Cerebellar cortex (tissue), 1 donor: ENCODE measurements around the gene FLNA.
A peak's percentile ranks its signal among the peaks of the same experiment; 100 is the strongest.
"Not testable (repeated sequence)": the region's sequence is repeated elsewhere in the genome, so short reads cannot be mapped to it uniquely, and the experiment has no call there.

ENCODE experiments used
- DNase-seq: peaks from one replicate; pipeline ENCODE4 v3.0.0-alpha.2; 2015; ENCODE audit warnings: low spot score

FLNA gene, protein sequence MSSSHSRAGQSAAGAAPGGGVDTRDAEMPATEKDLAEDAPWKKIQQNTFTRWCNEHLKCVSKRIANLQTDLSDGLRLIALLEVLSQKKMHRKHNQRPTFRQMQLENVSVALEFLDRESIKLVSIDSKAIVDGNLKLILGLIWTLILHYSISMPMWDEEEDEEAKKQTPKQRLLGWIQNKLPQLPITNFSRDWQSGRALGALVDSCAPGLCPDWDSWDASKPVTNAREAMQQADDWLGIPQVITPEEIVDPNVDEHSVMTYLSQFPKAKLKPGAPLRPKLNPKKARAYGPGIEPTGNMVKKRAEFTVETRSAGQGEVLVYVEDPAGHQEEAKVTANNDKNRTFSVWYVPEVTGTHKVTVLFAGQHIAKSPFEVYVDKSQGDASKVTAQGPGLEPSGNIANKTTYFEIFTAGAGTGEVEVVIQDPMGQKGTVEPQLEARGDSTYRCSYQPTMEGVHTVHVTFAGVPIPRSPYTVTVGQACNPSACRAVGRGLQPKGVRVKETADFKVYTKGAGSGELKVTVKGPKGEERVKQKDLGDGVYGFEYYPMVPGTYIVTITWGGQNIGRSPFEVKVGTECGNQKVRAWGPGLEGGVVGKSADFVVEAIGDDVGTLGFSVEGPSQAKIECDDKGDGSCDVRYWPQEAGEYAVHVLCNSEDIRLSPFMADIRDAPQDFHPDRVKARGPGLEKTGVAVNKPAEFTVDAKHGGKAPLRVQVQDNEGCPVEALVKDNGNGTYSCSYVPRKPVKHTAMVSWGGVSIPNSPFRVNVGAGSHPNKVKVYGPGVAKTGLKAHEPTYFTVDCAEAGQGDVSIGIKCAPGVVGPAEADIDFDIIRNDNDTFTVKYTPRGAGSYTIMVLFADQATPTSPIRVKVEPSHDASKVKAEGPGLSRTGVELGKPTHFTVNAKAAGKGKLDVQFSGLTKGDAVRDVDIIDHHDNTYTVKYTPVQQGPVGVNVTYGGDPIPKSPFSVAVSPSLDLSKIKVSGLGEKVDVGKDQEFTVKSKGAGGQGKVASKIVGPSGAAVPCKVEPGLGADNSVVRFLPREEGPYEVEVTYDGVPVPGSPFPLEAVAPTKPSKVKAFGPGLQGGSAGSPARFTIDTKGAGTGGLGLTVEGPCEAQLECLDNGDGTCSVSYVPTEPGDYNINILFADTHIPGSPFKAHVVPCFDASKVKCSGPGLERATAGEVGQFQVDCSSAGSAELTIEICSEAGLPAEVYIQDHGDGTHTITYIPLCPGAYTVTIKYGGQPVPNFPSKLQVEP (N-terminal part only)

DNA sequence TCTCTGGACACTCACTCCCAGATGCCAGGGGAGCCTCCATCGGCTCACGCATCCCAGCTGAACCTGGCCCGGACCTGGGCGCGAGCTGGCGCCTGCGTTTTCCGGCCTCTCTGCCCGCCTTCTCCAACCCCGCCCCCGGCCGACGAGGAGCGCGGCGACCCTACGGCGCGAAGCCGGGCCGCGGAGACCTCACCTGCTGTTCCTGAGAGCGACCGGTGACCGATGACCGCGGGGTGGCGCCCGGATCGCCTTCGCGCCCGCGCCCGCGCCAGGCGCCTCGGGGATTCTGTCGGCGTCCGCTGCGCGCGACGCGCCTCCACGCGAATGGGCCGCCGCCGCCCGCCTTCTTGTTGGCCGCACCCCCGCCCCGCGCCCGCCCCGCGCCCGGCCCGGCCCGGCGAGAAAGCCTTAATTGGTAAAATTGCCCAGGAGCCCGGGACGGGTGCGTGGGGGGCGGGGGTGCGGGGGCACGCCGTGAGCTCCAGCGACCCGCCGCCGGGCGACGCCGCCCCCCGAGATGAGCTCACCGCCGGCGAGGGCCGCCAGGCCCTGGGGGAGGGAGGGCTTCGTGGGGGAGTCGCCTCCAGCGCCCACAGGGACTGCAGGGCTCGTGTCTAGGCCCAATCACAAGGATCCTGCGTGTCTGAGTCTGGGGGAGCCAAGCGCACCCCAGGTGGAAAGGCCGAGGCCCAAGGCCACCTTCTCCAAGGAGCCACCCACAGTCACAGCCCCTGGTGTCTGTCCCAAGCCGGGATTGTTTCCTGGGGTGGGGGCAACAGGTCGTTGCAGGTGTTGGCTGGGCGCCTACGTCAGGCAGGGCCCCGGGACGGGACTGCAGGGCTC lies at the start of gene FLNA:
Gene FLNA, minus strand, starts transcription at position 322 of the 843 bp plus-strand sequence. CDS start 3,389 bp downstream, outside the sequence.
- no peak for DNase-seq

DNA sequence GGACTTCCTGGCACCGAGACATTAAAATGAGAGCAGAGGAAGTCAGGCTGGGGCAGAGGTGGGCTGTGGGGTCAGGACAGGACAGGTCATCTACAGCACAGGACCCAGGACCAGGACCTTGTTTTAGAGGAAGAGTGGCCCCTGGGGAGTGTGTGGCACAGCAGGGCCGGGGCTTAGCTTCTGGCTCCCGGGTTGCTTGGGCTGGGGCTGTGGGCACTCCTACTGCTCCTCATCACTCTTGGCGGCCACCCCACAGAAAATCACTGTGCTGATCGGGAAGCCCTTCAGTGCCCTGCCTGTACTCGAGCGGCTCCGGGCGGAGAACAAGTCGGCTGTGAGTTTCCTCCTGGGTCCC lies 45.9 kb upstream of the FLNA start:
- DNase-seq: no peak

DNA sequence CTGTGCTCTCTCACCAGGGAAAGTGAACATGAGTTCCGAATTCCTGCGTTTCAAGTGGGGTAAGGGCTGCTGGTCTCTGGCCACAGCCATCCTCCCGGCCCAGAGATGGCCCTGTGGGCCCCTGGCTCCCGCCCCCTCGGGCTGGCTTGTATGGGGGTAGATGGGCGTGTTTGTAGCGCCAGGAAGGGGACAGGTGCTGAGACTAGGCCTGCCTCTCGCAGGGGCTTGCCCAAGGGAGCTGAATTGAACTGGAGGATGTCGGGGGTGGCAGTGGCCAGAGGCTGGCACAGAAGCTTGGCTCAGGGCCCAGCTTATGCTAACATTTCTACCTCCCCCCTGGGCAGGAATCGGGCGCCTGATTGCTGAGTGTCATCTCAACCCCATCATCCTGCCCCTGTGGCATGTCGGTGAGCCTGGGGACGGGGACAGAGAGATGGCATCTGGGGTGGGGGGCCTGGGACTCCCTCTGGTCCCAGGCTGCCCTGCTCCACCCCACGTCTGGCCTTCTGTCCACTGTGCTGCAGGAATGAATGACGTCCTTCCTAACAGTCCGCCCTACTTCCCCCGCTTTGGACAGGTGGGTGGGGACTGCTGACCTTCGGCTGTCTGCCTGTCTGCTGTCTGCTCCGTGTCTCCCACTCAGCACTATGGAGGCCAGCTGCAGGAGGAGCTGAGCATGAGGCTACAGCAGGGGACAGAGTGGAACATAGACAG lies 45.4 kb upstream of the FLNA start:
- DNase-seq: no peak

DNA sequence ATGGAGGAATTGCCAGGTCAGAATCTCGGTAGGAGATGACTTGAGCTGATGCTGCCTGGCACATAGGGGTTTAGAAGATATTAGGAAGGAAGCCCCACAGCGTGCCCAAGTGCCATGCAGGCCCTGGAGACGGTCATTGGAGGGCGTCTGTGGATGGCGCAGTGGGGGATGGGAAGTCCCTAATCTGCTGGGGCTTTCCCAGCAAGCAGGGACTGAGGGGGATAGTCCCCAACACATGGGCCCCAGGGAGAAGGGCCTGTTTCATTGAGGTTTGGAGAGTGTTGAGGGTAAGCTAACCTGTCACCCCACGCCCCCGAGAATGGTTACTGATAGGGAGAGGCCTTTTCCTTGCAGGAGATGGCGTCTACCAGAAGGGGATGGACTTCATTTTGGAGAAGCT lies 44.8 kb upstream of the FLNA start:
- no peak for DNase-seq

DNA sequence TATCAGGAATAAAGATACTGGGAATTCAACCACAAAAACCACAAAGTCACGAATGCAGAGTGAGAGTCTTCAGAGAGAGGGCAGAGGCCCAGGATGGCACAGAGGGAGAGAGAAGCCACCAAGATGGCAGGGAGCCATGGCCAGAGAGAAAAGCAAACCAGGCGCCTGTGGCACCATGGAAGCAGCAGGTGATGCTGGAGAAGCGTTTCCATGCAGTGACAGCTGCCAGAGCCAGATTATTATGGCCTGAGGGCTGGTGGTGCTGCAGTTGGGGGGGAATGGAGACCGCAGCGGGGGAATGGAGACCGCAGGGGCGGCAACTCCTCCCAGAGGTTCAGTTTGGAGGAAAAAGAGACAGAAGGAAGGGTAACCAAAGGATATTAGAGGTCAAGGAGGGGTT lies 42.7 kb upstream of the FLNA start:
- DNase-seq: peak; percentile 60

DNA sequence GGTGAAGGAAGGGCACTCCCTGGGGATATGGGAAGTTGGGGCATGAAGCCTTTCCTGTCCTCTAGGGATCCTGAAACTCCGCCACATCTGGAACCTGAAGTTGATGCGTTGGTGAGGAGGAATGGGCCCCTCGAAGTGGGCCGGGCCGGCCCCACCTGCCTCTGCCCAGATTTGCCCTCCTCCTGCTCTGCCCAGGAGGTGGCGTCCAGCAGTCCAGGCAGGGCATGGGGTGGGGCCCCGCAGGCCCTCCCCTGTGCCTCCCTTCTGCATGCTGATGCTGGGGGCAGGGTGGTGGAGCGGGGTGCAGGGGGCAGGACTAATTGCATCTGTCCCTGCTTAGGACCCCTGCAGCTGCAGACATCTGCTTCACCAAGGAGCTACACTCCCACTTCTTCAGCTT lies 38.7 kb upstream of the FLNA start:
- no peak for DNase-seq

DNA sequence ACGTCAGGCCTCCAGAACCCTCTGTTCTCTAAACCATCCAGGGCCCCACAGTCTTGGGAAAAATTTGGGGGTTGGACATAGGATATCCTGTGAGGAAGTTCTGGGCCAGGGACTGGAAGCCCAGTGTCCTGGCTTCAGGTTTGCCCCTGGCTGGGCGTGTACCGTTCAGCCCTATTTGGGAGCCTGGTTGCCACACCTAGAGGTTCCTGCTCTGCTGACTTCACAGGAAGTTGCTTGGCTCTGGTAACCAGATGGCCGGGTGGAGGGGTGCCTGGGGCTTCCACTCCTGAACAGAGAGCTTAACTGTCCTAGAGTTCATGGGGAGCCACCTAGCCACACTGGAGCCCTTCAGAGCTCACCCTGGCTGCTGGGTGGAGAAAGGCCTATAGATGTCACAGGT lies 38.0 kb upstream of the FLNA start:
- no peak for DNase-seq

DNA sequence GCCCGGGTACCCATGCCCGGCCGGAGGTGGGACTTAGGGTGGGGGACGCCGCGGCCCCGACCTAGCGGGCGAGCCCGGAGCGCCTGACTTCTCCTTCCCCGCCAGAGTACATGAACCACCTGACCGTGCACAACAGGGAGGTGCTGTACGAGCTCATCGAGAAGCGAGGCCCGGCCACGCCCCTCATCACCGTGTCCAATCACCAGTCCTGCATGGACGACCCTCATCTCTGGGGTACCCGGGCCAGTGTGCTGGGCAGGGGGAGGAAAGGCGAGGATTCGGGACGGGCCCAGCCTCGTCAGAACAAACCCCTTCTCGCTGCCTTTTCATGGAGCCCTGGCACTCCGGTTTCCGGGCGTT lies 37.5 kb upstream of the FLNA start:
- DNase-seq: peak; percentile 60

DNA sequence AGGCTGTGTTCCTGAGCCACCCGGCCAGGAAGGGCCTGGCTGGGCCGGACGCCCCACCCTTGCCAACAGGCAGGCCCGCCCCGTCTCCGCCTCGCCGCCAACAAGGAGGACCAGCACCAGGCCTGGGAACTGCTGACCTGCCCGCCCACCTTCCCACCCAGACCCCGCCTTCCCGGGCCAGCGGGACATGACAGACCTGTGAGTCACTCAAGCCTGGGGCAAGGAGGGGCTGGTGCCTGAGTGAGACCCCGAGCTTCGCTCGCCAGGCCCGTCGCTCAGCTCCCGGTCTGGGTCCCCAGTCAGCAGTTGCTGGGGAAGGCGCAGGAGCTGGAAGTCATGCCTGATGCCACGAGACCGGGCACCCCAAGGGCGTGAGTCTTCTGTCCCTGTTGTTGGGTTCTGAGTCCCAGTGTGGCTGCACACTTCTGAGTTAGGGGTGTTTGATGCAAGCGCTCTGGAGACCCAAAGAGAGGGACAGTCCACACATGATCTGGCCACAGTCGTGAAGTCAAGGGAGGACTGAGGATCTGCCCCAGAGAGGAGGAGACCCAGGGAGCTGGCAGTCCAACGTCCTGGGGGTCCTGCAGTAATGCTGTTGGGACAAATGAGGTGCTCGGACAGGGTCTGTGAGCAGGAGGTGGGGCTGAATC lies 34.9 kb upstream of the FLNA start, which contains the start of gene DNASE1L1:
Gene DNASE1L1, minus strand, starts transcription at position 33 of the 650 bp plus-strand sequence. CDS start 3,686 bp downstream, outside the sequence.
- DNase-seq: peak; percentile 52

DNA sequence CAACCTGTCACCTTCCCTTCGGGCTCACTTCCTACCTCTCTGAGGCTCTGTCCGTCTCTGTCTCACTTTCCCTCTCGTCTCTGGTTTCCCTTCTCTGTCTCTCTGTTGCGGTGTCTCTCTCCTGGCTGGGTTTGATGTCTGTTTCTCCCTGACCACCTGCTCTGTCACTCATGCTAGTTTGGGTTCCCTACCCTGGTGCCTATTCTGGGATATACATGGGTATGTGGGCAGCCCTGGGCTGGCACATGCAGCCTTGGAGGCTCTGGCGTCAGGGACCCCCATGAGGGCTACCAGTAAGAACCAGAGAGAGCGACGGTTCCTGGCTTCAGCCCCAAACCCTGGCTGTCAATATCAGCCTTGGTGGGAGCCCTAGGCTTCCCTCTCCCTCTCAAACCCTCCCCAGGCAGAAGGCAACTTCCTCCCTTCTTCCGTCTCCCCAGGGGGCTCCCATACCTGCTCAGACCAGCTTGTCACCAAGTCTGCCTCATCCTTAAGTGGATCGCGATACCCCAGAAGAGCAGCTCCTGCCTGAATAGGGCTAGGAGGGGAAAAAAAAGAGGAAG lies 34.3 kb upstream of the FLNA start:
- no peak for DNase-seq

DNA sequence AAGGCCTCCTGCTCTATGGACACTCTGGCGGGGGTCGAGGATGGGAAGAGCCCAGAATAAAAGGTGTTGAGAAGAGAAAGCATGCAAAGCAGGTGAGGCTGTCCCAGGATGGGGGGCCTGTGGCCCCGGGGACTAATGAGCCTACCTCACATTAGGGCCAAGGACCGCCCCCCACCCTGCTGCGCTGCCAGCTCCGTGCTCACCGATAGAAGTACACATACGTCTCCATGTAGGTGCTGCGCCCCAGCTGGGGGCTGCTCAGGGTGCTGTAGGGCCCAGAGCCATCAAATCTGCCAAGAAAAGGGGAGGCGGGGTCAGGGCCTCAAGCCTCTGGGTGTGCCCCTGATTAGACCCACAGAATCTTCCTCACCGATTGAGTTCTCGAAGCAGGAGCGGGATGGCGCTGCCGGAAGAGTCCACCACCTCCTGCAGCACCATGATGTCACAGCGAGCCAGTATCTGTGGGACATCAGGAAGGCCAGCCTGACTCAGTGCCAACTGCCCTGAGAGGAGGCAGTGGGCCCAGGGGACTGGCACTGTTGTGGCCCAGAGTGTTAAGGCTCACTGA lies 30.3 kb upstream of the FLNA start:
- no peak for DNase-seq

DNA sequence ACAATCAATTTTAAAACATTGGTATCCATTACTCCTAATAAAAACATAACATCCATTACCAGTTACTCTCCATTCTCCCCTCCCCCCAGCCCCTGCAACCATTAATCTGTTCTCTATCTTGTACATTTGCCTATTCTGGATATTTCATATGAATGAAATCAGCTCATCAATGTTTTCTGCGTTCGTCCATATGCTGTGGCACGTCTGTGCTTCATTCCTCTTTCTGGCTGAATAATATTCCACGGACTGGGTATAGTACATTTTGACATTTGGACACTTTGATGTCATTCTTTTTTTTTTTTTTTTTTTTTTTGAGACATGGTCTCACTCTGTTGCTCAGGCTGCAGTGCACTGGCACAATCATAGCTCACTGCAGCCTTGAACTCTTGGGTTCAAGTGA lies 29.4 kb upstream of the FLNA start:
- DNase-seq: no peak

DNA sequence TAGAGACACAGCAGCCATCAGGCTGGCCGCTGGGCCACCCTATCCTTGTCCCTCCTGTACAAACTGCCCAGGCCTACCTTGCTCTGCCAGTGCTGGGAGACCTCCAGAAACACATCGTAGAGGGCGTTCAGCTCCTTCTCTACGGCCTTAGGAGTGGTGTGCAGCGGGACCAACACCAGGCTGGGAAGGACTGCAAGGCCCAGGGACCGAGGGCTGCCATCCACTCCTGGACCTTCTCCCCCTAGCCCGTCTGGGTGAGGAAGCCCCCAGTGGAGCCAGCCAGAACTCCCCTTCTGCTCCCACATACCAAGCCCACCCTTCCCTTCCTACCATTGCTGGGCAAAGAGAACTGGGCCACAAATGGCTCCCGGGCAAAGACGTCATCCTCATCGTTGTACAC lies 28.8 kb upstream of the FLNA start:
- no peak for DNase-seq

DNA sequence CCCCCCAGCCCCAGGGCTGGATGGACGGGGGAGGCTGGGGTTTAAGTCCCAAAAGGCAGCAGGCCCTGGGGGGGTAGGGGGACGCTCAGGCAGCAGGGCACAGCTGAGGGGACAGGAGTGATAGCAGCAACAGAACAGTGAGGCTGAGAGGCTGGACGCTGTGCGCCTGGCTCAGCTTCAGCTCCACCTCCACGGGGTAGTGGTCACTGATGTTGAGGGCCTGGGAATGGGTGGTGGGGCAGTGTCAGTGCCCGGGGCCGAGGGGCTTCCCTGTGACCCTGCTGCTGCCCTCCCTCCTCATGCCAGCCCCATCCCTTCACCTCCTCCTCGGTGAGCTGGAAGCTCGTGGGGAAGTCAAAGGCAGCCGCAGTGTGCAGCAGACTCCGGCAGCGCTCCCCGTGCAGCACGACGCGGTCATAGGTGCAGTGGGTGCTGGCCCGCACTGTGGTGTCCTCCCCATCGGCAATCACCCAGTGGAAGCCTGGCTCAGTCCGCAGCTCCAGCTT lies 28.2 kb upstream of the FLNA start:
- no peak for DNase-seq

DNA sequence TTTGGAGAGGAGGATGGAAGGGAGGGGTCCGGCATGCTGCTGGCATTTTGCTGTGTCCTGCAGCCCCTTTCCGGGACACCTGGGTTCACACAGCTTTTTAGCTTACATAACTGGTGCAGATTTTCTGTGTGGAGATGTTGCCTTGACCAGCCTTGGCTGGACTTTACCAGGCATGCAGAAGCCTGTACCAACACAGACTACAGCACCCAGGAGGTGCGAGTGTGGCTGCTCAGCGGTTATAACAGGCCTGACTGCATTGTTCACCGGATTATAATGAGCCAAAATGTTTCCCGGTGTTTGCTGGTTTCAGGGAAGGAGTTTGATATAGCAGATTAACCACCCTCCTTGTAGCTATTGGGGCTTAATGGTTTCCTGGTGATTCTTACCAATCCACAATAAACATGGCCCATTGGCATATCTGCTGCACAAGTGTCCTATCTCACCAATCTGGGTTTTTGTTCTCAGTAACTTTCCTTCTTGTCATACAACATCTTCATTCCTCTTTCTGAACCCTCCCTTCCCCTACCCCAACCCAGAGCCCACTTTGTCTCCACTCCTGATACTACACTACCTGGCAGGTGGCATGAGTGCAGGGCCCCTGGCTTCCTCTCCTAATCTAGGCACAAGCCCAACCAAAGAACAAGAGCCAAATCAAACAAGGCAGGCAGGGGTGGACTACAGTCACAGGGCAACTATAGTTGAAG lies 27.6 kb upstream of the FLNA start:
- DNase-seq: no peak

DNA sequence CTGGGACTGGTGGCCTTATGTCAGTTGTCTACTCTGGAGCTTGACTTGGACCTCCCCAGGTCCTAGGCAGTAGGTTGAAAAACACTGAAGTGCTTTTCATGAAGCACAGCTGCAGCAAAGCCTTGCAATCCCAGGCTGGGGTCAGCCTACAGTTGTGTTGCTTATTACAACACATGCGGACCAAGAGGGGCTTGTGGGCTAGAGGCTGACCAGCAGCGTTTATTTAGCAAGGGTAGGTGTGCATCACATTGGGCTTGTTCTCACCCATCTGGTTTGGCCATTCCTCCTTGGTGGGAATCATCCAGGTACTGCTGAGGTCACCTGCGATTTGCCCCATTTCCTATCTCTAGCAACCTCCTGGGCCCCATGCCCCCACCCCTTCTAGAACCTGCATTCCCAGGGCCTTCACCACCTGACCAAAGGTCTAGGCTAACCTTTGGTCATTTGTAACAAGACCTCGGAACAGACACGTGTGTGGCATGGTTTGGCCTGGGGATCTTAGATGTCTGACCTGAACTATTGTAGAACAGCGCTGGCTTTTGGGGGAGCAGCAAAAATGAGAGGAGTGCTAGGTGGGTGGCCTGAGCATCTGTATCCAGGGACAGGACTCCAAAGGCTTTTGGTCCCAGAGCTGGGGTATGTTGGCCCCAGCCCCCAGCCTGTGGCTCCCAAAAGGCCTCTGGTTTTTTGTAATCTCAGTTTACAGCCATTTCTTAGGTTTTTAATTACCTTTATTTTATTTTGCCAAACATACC lies 26.8 kb upstream of the FLNA start:
- peak; percentile 56 for DNase-seq

DNA sequence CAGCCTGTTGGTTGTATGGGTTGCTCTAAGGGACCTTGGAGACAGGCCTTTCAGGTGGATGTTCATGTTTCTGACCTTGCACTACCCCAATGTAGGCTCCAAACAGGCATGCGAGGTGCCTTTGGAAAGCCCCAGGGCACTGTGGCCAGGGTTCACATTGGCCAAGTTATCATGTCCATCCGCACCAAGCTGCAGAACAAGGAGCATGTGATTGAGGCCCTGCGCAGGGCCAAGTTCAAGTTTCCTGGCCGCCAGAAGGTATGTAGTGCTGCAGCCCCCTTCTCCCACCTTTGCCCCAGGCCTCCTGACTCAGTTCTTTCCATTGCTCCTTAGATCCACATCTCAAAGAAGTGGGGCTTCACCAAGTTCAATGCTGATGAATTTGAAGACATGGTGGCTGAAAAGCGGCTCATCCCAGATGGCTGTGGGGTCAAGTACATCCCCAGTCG lies 26.0 kb upstream of the FLNA start:
- not testable (repeated sequence) for DNase-seq
